ENCODE results near the gene CSNK2A1. TPM values are rescaled to one million over a fixed set of nuclear protein-coding genes. Genes with fewer than 3 reads are reported as not detected.

CSNK2A1 gene
- total and polyA plus RNA-seq, 2 donors from 2014 or later = 39.7 to 100 TPM

GRCh38 chr20:542777-543368 is 717 bp downstream of the CSNK2A1 start:
- intact Hi-C loops (cut with DNase I) = no loop called here
- Histone ChIP-seq H3K36me3 (ENCODE audit: control insufficient read depth in 2 of 3, insufficient read depth in 3 of 3, low read length in 3 of 3) (no peaks in the 10 kb centered on the region), H3K4me1 (ENCODE audit: control insufficient read depth in 2 of 3, insufficient read depth in 2 of 3, low read depth in 1 of 3, low read length in 3 of 3) (peaks cover 5 to 31% (median 17%) of the 10 kb centered on the region in 3 donors), H3K4me3 (ENCODE audit: low read length in 3 of 3) (peak overlapping the region; percentile 81 to 91 (median 85)), H3K27ac (ENCODE audit: low read depth in 2 of 2, low read length in 2 of 2) (peak overlapping the region; percentile 93 to 96), H3K27me3 (ENCODE audit: control insufficient read depth, insufficient read depth, low read length) (no peaks in the 10 kb centered on the region), H3K9ac (ENCODE audit: low read length in 3 of 3) (peak overlapping the region; percentile 50 to 87 (median 60)), H3K9me3 (ENCODE audit: control insufficient read depth in 2 of 3, insufficient read depth in 1 of 3, low read length in 3 of 3) (no peaks in the 10 kb centered on the region)
- DNase-seq (peak in 4 of 5 donors; percentile 56 to 84 (median 62)), FAIRE-seq (no peak)
- TF ChIP-seq, protein P1, sequence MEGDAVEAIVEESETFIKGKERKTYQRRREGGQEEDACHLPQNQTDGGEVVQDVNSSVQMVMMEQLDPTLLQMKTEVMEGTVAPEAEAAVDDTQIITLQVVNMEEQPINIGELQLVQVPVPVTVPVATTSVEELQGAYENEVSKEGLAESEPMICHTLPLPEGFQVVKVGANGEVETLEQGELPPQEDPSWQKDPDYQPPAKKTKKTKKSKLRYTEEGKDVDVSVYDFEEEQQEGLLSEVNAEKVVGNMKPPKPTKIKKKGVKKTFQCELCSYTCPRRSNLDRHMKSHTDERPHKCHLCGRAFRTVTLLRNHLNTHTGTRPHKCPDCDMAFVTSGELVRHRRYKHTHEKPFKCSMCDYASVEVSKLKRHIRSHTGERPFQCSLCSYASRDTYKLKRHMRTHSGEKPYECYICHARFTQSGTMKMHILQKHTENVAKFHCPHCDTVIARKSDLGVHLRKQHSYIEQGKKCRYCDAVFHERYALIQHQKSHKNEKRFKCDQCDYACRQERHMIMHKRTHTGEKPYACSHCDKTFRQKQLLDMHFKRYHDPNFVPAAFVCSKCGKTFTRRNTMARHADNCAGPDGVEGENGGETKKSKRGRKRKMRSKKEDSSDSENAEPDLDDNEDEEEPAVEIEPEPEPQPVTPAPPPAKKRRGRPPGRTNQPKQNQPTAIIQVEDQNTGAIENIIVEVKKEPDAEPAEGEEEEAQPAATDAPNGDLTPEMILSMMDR (IDR thresholded peaks at IDR 0.05; ENCODE audit: borderline replicate concordance, extremely low read depth, insufficient read depth) = no peak

- no peaks in the 10 kb centered on the region for H3K9me3 ChIP-seq (ENCODE audit: control insufficient read depth in 2 of 3, insufficient read depth in 1 of 3, low read length in 3 of 3)
- TF ChIP-seq, protein P1 (IDR thresholded peaks at IDR 0.05; ENCODE audit: borderline replicate concordance, extremely low read depth, insufficient read depth) = no peak
- H3K36me3 ChIP-seq (ENCODE audit: control insufficient read depth in 2 of 3, insufficient read depth in 3 of 3, low read length in 3 of 3) = no peaks in the 10 kb centered on the region
- intact Hi-C loops (cut with DNase I) = no loop called here
- H3K4me1 ChIP-seq (ENCODE audit: control insufficient read depth in 2 of 3, insufficient read depth in 2 of 3, low read depth in 1 of 3, low read length in 3 of 3) = peaks cover 5 to 47% (median 28%) of the 10 kb centered on the region in 3 donors
- peak overlapping the region in 1 of 3 donors; percentile 6 for H3K9ac ChIP-seq (ENCODE audit: low read length in 3 of 3)
- no peak for FAIRE-seq
- no peak for DNase-seq
- peak overlapping the region in 1 of 3 donors; percentile 81 for H3K4me3 ChIP-seq (ENCODE audit: low read length in 3 of 3)
- H3K27ac ChIP-seq (ENCODE audit: low read depth in 2 of 2, low read length in 2 of 2) = peak overlapping the region in 1 of 2 donors; percentile 15
- no peaks in the 10 kb centered on the region for H3K27me3 ChIP-seq (ENCODE audit: control insufficient read depth, insufficient read depth, low read length)
Measured at GRCh38 chr20:540391-541201, 3.0 kb downstream of the CSNK2A1 start.

- Histone ChIP-seq H3K27me3 (ENCODE audit: control insufficient read depth, insufficient read depth, low read length) (no peaks in the 10 kb centered on the region), H3K9ac (ENCODE audit: low read length in 3 of 3) (peak overlapping the region in 1 of 3 donors; percentile 6), H3K27ac (ENCODE audit: low read depth in 2 of 2, low read length in 2 of 2) (peak overlapping the region in 1 of 2 donors; percentile 15), H3K9me3 (ENCODE audit: control insufficient read depth in 2 of 3, insufficient read depth in 1 of 3, low read length in 3 of 3) (no peaks in the 10 kb centered on the region), H3K4me1 (ENCODE audit: control insufficient read depth in 2 of 3, insufficient read depth in 2 of 3, low read depth in 1 of 3, low read length in 3 of 3) (peaks cover 5 to 47% (median 30%) of the 10 kb centered on the region in 3 donors), H3K4me3 (ENCODE audit: low read length in 3 of 3) (no peak overlapping the region), H3K36me3 (ENCODE audit: control insufficient read depth in 2 of 3, insufficient read depth in 3 of 3, low read length in 3 of 3) (no peaks in the 10 kb centered on the region)
- intact Hi-C loops (cut with DNase I) = no loop called here
- FAIRE-seq (no peak), DNase-seq (no peak)
- TF ChIP-seq, protein P1 (IDR thresholded peaks at IDR 0.05; ENCODE audit: borderline replicate concordance, extremely low read depth, insufficient read depth) = no peak
Measured at GRCh38 chr20:539848-540247, 3.7 kb downstream of the CSNK2A1 start.

Measured in kidney (tissue), 14 donors.